DOHH2 (cell line): Measurements from ENCODE around the gene RBP2.

ENCODE experiments used
- H3F3A ChIP-seq: fragments of 200-600 bp; sonication (generic), shearing (Covaris generic); 2 replicates; pipeline ENCODE4 v1.6.0; 2016; ENCODE audit warnings: antibody characterized with exemption, mild to moderate bottlenecking; ENCODE audit not compliant: control insufficient read depth, insufficient read depth
- H3K27ac ChIP-seq: fragments of 200-600 bp; sonication (generic); 2 replicates; pipeline ENCODE4 v1.5.1; 2014; ENCODE audit warnings: low read depth, mild to moderate bottlenecking, low read length, moderate library complexity
- H3K27me3 ChIP-seq: fragments of 200-600 bp; sonication (generic); 2 replicates; pipeline ENCODE4 v1.6.1; 2014; ENCODE audit warnings: mild to moderate bottlenecking, low read length, mixed read lengths; ENCODE audit not compliant: control insufficient read depth
- H3K36me3 ChIP-seq: fragments of 200-600 bp; sonication (generic); 2 replicates; pipeline ENCODE4 v1.6.1; 2014; ENCODE audit warnings: mild to moderate bottlenecking, low read length, moderate library complexity, mixed read lengths; ENCODE audit not compliant: control insufficient read depth
- H3K4me1 ChIP-seq: fragments of 200-600 bp; sonication (generic); 2 replicates; pipeline ENCODE4 v1.6.1; 2014; ENCODE audit warnings: mild to moderate bottlenecking, low read length, mixed read lengths; ENCODE audit not compliant: control insufficient read depth
- H3K4me2 ChIP-seq: fragments of 200-600 bp; sonication (generic); 2 replicates; pipeline ENCODE4 v1.6.0; 2014; ENCODE audit warnings: mild to moderate bottlenecking, low read length, moderate library complexity
- H3K4me3 ChIP-seq: fragments of 200-600 bp; sonication (generic); 2 replicates; pipeline ENCODE4 v1.5.1; 2014; ENCODE audit warnings: mild to moderate bottlenecking, low read length, mixed read lengths
- H3K79me2 ChIP-seq: fragments of 200-600 bp; sonication (generic); 2 replicates; pipeline ENCODE4 v1.6.1; 2014; ENCODE audit warnings: mild to moderate bottlenecking, low read length, mixed read lengths; ENCODE audit not compliant: control insufficient read depth
- H3K9me2 ChIP-seq: fragments of 200-600 bp; sonication (generic); replicated peaks from 2 replicates; pipeline ENCODE4 v1.6.1; 2014; ENCODE audit warnings: mild to moderate bottlenecking, low read length, mixed read lengths; ENCODE audit not compliant: control insufficient read depth
- H3K9me3 ChIP-seq: fragments of 200-600 bp; sonication (generic); 2 replicates; pipeline ENCODE4 v1.6.1; 2014; ENCODE audit warnings: antibody characterized with exemption, low read length, mixed read lengths; ENCODE audit not compliant: control insufficient read depth, insufficient read depth
- H4K20me1 ChIP-seq: fragments of 200-600 bp; sonication (generic); 2 replicates; pipeline ENCODE4 v1.6.0; 2014; ENCODE audit warnings: low read depth, mild to moderate bottlenecking, antibody characterized with exemption, low read length, moderate library complexity; ENCODE audit not compliant: control insufficient read depth, insufficient read depth
- CTCF ChIP-seq: fragments of 200-600 bp; sonication (generic); IDR thresholded peaks from one replicate; pipeline ENCODE4 v1.5.1; 2014; ENCODE audit warnings: antibody characterized with exemption, mild to moderate bottlenecking, low read depth, low read length; ENCODE audit not compliant: poor library complexity, severe bottlenecking
- EZH2phosphoT487 ChIP-seq: fragments of 200-600 bp; sonication (generic); IDR thresholded peaks from 2 replicates; pipeline ENCODE4 v1.6.1; 2017; ENCODE audit warnings: borderline replicate concordance, mild to moderate bottlenecking, antibody characterized with exemption, low read length, moderate library complexity, mixed read lengths

Gene RBP2

GRCh38 chr3:139448104-139448503 lies 28.2 kb downstream of the RBP2 start:
- no peaks in the 10 kb centered on the region for H3K27me3 ChIP-seq
- no peak overlapping the region for H3K27ac ChIP-seq

DNA sequence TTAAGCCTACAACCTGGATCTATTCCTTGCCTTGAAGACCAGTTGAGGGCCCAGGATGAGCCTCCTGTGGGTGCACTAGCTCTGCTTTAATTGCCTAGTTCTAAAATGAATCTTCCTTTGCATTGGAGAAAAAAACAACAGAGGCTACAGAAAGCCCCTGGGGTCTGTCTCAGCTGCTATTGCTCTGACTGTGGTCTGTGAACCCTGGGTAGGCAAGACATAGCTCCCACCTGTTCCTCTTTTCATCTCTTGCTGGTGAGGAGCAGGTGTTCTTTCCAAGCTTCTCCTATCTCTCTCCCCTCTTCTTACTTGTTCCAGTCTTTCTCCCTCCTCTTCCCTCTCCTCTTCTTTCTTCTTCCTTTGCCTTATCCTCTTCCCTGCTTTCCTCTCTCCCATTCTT lies 28.8 kb downstream of the RBP2 start:
- no peaks in the 10 kb centered on the region for H4K20me1 ChIP-seq
- H3K79me2 ChIP-seq, result no peaks in the 10 kb centered on the region
- no peaks in the 10 kb centered on the region for H3K36me3 ChIP-seq
- H3F3A ChIP-seq, result no peaks in the 10 kb centered on the region
- H3K27me3 ChIP-seq, result no peaks in the 10 kb centered on the region
- TF ChIP-seq CTCF (no peak), EZH2phosphoT487 (no peak)
- no peaks in the 10 kb centered on the region for H3K9me2 ChIP-seq
- H3K4me1 ChIP-seq, result no peaks in the 10 kb centered on the region
- no peak overlapping the region for H3K4me3 ChIP-seq
- H3K9me3 ChIP-seq, result no peaks in the 10 kb centered on the region
- no peak overlapping the region for H3K27ac ChIP-seq
- H3K4me2 ChIP-seq, result no peak overlapping the region

More at GRCh38 chr3:139448104-139448503, 28.2 kb downstream of the RBP2 start:
- Histone ChIP-seq H3K4me3 (no peak overlapping the region), H3K9me2 (no peaks in the 10 kb centered on the region), H3K4me2 (no peak overlapping the region), H4K20me1 (no peaks in the 10 kb centered on the region), H3K36me3 (no peaks in the 10 kb centered on the region), H3K79me2 (no peaks in the 10 kb centered on the region), H3K4me1 (no peaks in the 10 kb centered on the region), H3F3A (no peaks in the 10 kb centered on the region), H3K9me3 (no peaks in the 10 kb centered on the region)
- no peak for TF ChIP-seq EZH2phosphoT487
- no peak for TF ChIP-seq CTCF

- H3K79me2 ChIP-seq, result no peaks in the 10 kb centered on the region
These were observed 31.9 kb downstream of the RBP2 start for GRCh38 chr3:139444446-139444845.

More at GRCh38 chr3:139444446-139444845, 31.9 kb downstream of the RBP2 start:
- no peak overlapping the region for H3K4me3 ChIP-seq
- H3K36me3 ChIP-seq, result no peaks in the 10 kb centered on the region
- no peaks in the 10 kb centered on the region for H3F3A ChIP-seq
- H4K20me1 ChIP-seq, result no peaks in the 10 kb centered on the region
- no peak overlapping the region for H3K27ac ChIP-seq
- no peaks in the 10 kb centered on the region for H3K9me3 ChIP-seq
- H3K4me1 ChIP-seq, result no peaks in the 10 kb centered on the region
- H3K4me2 ChIP-seq, result no peak overlapping the region
- H3K27me3 ChIP-seq, result no peaks in the 10 kb centered on the region
- no peaks in the 10 kb centered on the region for H3K9me2 ChIP-seq
- TF ChIP-seq EZH2phosphoT487 (no peak), CTCF (no peak)
